Caco-2 (cell line): ENCODE results near the gene FAM98C. TPM values are rescaled to one million over a fixed set of nuclear protein-coding genes. Genes with fewer than 3 reads are reported as not detected.
A peak's percentile ranks its signal among the peaks of the same experiment; 100 is the strongest.

Experiments
- BruUV-seq: library from RNA; stranded (reverse); fragments of 400-500 nt; replicated peaks from 2 replicates; lab custom pipeline; 2021; lab: Mats Ljungman, UMichigan
- CTCF ChIA-PET: fragments of 300-600 bp; sonication (Branson Sonifier 250); formaldehyde crosslinking; loops from one replicate; lab custom pipeline; 2022; ENCODE audit warnings: antibody characterized with exemption; lab: Charles Lee
- POLR2A ChIA-PET: fragments of 300-600 bp; sonication (Branson Sonifier 250); formaldehyde crosslinking; loops from one replicate; lab custom pipeline; 2022; ENCODE audit warnings: antibody characterized with exemption; lab: Charles Lee
- DNase-seq, 2 experiments: peaks; one replicate each; pipeline versions ENCODE4 v3.0.0 to v3.0.0-alpha.2; 2020 to 2022
- H3K27me3 ChIP-seq: replicated peaks from 2 replicates; pipeline ENCODE4 v1.6.0; 2011; ENCODE audit warnings: low read length; ENCODE audit not compliant: control insufficient read depth, insufficient read depth
- H3K36me3 ChIP-seq: 2 replicates; pipeline ENCODE4 v1.5.1; 2011; ENCODE audit warnings: low read length; ENCODE audit not compliant: control insufficient read depth, insufficient read depth
- H3K4me1 ChIP-seq: fragments of 250-450 bp; sonication (Bioruptor Pico); 2 replicates; pipeline ENCODE4 v1.5.1; 2020; ENCODE audit warnings: mild to moderate bottlenecking
- H3K4me3 ChIP-seq: 2 replicates; pipeline ENCODE4 v1.5.1; 2011; ENCODE audit warnings: low read depth, mild to moderate bottlenecking, control low read depth, low read length
- H3K9me3 ChIP-seq: fragments of 250-450 bp; sonication (Bioruptor Pico); 2 replicates; pipeline ENCODE4 v1.5.1; 2020; ENCODE audit warnings: mild to moderate bottlenecking, moderate library complexity
- H3K27ac Mint-ChIP-seq: one replicate; pipeline ENCODE4 v1.8.0; 2022; ENCODE audit warnings: mixed read lengths; ENCODE audit not compliant: unreplicated experiment
- H3K27me3 Mint-ChIP-seq: one replicate; pipeline ENCODE4 v1.8.0; 2022; ENCODE audit warnings: mixed read lengths; ENCODE audit not compliant: insufficient read depth, unreplicated experiment
- H3K36me3 Mint-ChIP-seq: one replicate; pipeline ENCODE4 v1.8.0; 2022; ENCODE audit warnings: mild to moderate bottlenecking, mixed read lengths; ENCODE audit not compliant: insufficient read depth, unreplicated experiment
- H3K4me1 Mint-ChIP-seq: one replicate; pipeline ENCODE4 v1.8.0; 2022; ENCODE audit warnings: low read depth, mixed read lengths; ENCODE audit not compliant: unreplicated experiment
- H3K4me3 Mint-ChIP-seq: one replicate; pipeline ENCODE4 v1.8.0; 2022; ENCODE audit warnings: mild to moderate bottlenecking, moderate library complexity, mixed read lengths; ENCODE audit not compliant: unreplicated experiment
- H3K9me3 Mint-ChIP-seq: one replicate; pipeline ENCODE4 v1.8.0; 2022; ENCODE audit warnings: mixed read lengths; ENCODE audit not compliant: unreplicated experiment
- CTCF ChIP-seq, 2 experiments: fragments of 200-600 bp in 1 of 2; IDR thresholded peaks; 1 replicate in 1 of 2; 2 replicates in 1 of 2; pipeline versions ENCODE4 v1.5.1 to v1.8.0; 2011 to 2022; ENCODE audit warnings: antibody characterized with exemption in 1 of 2, control low read depth in 1 of 2, inconsistent platforms in 1 of 2, low read depth in 1 of 2, low read length in 1 of 2, mild to moderate bottlenecking in 1 of 2, moderate library complexity in 1 of 2; ENCODE audit not compliant: insufficient read depth in 1 of 2, severe bottlenecking in 1 of 2, unreplicated experiment in 1 of 2
- intact Hi-C: fragments of 100-400 bp; cut with micrococcal nuclease; formaldehyde crosslinking; loops from one replicate; pipeline ENCODE4 v1.10.0; 2022; ENCODE audit not compliant: unreplicated experiment
- total RNA-seq: library from RNA; stranded (reverse); gene quantifications from 2 replicates; pipeline ENCODE4 v1.2.3, GENCODE V29; 2022

FAM98C gene
- total RNA-seq, 1 experiment from 2014 or later = 19.7 TPM

GRCh38 chr19:38385804-38386257 is 17.1 kb upstream of the FAM98C start:
- TF ChIP-seq CTCF (IDR thresholded peaks at IDR 0.05; ENCODE audit: insufficient read depth in 1 of 2, low read depth in 1 of 2, low read length in 1 of 2, severe bottlenecking in 1 of 2, unreplicated experiment in 1 of 2) = no peak
- H3K27ac Mint-ChIP-seq = no peak overlapping the region
- H3K4me3 Mint-ChIP-seq = no peak overlapping the region
- intact Hi-C loops = no loop called here
- H3K4me1 Mint-ChIP-seq = peaks cover 13% of the 10 kb centered on the region
- H3K4me3 ChIP-seq = no peak overlapping the region
- H3K4me1 ChIP-seq = peaks cover 17% of the 10 kb centered on the region; the same call in 1 of the 2 replicates
- H3K36me3 Mint-ChIP-seq = peaks cover 62% of the 10 kb centered on the region
- no TSS peak for BruUV-seq
- POLR2A ChIA-PET = no interaction called here
- DNase-seq = no peak
- CTCF ChIA-PET = no interaction called here
- H3K36me3 ChIP-seq = peaks cover 9% of the 10 kb centered on the region
- H3K9me3 ChIP-seq = no peaks in the 10 kb centered on the region
- no peaks in the 10 kb centered on the region for H3K27me3 ChIP-seq
- no peaks in the 10 kb centered on the region for H3K9me3 Mint-ChIP-seq
- no peaks in the 10 kb centered on the region for H3K27me3 Mint-ChIP-seq

GRCh38 chr19:38386300-38386970 is 16.5 kb upstream of the FAM98C start:
- POLR2A ChIA-PET = no interaction called here
- DNase-seq = no peak
- no peak overlapping the region for H3K4me3 Mint-ChIP-seq
- H3K27me3 Mint-ChIP-seq = no peaks in the 10 kb centered on the region
- no peak overlapping the region for H3K4me3 ChIP-seq
- H3K36me3 Mint-ChIP-seq = peaks cover 56% of the 10 kb centered on the region
- H3K9me3 ChIP-seq = no peaks in the 10 kb centered on the region
- no TSS peak for BruUV-seq
- no peak overlapping the region for H3K27ac Mint-ChIP-seq
- peaks cover 13% of the 10 kb centered on the region for H3K4me1 Mint-ChIP-seq
- H3K36me3 ChIP-seq = peaks cover 7% of the 10 kb centered on the region
- no peak for TF ChIP-seq CTCF (IDR thresholded peaks at IDR 0.05; ENCODE audit: insufficient read depth in 1 of 2, low read depth in 1 of 2, low read length in 1 of 2, severe bottlenecking in 1 of 2, unreplicated experiment in 1 of 2)
- CTCF ChIA-PET = interaction anchor here (1.7 kb wide), 1 partner anchor 12 kb away, joined by 19 read pairs; the partner anchor contains the start of gene PSMD8
- H3K27me3 ChIP-seq = no peaks in the 10 kb centered on the region
- peaks cover 17% of the 10 kb centered on the region; the same call in 1 of the 2 replicates for H3K4me1 ChIP-seq
- intact Hi-C loops = no loop called here
- no peaks in the 10 kb centered on the region for H3K9me3 Mint-ChIP-seq

- ChIA-PET CTCF (interaction anchor here (1.7 to 2.2 kb wide), 2 partner anchors 13 to 16 kb away, joined by 19 to 39 read pairs; partner anchors contain the start of genes FAM98C and PSMD8), POLR2A (interaction anchor here (1.2 to 2.1 kb wide), 4 partner anchors 13 to 513 kb away, joined by 3 to 26 read pairs (median 14); partner anchors contain the start of genes FAM98C, NFKBIB, PSMD8 and SPINT2)
- Mint-ChIP-seq H3K4me3 (peak overlapping the region; percentile 83), H3K27me3 (no peaks in the 10 kb centered on the region), H3K9me3 (no peaks in the 10 kb centered on the region), H3K4me1 (peaks cover 13% of the 10 kb centered on the region), H3K36me3 (peaks cover 50% of the 10 kb centered on the region), H3K27ac (peak overlapping the region; percentile 43)
- BruUV-seq = no TSS peak
- peaks cover 7% of the 10 kb centered on the region for H3K36me3 ChIP-seq
- peak overlapping the region; percentile 60 for H3K4me3 ChIP-seq
- H3K4me1 ChIP-seq = peaks cover 18% of the 10 kb centered on the region; the same call in 1 of the 2 replicates
- no peak for DNase-seq
- no peaks in the 10 kb centered on the region for H3K27me3 ChIP-seq
- intact Hi-C loops = loop anchor here (1.0 kb wide), 1 partner anchor 13 kb away; the partner anchor contains the start of gene PSMD8
- no peak for TF ChIP-seq CTCF (IDR thresholded peaks at IDR 0.05; ENCODE audit: insufficient read depth in 1 of 2, low read depth in 1 of 2, low read length in 1 of 2, severe bottlenecking in 1 of 2, unreplicated experiment in 1 of 2)
- H3K9me3 ChIP-seq = no peaks in the 10 kb centered on the region
These were observed 15.8 kb upstream of the FAM98C start for GRCh38 chr19:38386971-38387549.
